Left lung (tissue), 10 donors: Measurements from ENCODE around the gene MCM10. TPM values are rescaled to one million over a fixed set of nuclear protein-coding genes. Genes with fewer than 3 reads are reported as not detected.

Source experiments
- ATAC-seq: fragments of 200-7000 bp; cut with Tn5 transposase; one replicate; pipeline ENCODE4 v1.9.1; 2020; ENCODE audit warnings: moderate library complexity
- DNase-seq, 4 donors: peaks; one replicate each; pipeline ENCODE4 v3.0.0-alpha.2; 2013 to 2020
- H3K27ac ChIP-seq, 2 donors: fragments of 200-600 bp; sonication (generic) in 1 of 2; one replicate each; pipeline versions ENCODE4 v1.5.0 to v1.8.0; 2020 to 2021
- H3K27me3 ChIP-seq, 2 donors: fragments of 200-600 bp; sonication (generic) in 1 of 2; one replicate each; pipeline versions ENCODE4 v1.5.0 to v1.8.0; 2020 to 2021
- H3K36me3 ChIP-seq, 2 donors: fragments of 200-600 bp; sonication (generic) in 1 of 2; one replicate each; pipeline versions ENCODE4 v1.5.0 to v1.8.0; 2020 to 2021
- H3K4me1 ChIP-seq, 2 donors: fragments of 200-600 bp; one replicate each; pipeline ENCODE4 v1.8.0; 2021
- H3K4me3 ChIP-seq, 2 donors: fragments of 200-600 bp; sonication (generic) in 1 of 2; one replicate each; pipeline versions ENCODE4 v1.5.0 to v1.8.0; 2020 to 2021; ENCODE audit warnings: mild to moderate bottlenecking in 1 of 2
- H3K9me3 ChIP-seq, 2 donors: fragments of 200-600 bp; sonication (generic) in 1 of 2; one replicate each; pipeline versions ENCODE4 v1.5.0 to v1.8.0; 2020 to 2021
- CTCF ChIP-seq, 2 donors: fragments of 200-600 bp; sonication (generic) in 1 of 2; IDR thresholded peaks; one replicate each; pipeline versions ENCODE4 v1.5.0 to v1.8.0; 2021; ENCODE audit warnings: antibody characterized with exemption in 2 of 2
- intact Hi-C, 2 donors: fragments of 100-400 bp; cut with DNase I; formaldehyde crosslinking; loops; one replicate each; pipeline versions ENCODE4 v1.11.2 to v1.14.2; 2022
- polyA plus RNA-seq, 6 donors: library from polyadenylated mRNA; unstranded; fragments of 120-200 nt; gene quantifications; one replicate each; pipeline ENCODE4 v1.2.1, GENCODE V29; 2013; ENCODE audit not compliant: insufficient read length in 6 of 6
- total RNA-seq, 2 donors: library from RNA; stranded (reverse); fragmentation: NEBNext Ultra II Directional; extraction: Animal tissue kit (Norgen Biotek cat#: 25700); gene quantifications; one replicate each; pipeline ENCODE4 v1.2.1, GENCODE V29; 2021
- donor health status: DM: no; HTN: yes; CAD: no.
- donor health status: DM: no; HTN: no; CAD: no.

MCM10 gene
- total and polyA plus RNA-seq, 8 donors = 4.2 to 13.1 (median 9.2) TPM

- no peaks in the 10 kb centered on the region for H3K36me3 ChIP-seq
- TF ChIP-seq CTCF (IDR thresholded peaks at IDR 0.05) = no peak
- no peak overlapping the region for H3K4me3 ChIP-seq
- H3K4me1 ChIP-seq = peaks cover 0 to 16% of the 10 kb centered on the region in 2 donors
- DNase-seq (no peak), ATAC-seq (no peak)
- no peaks in the 10 kb centered on the region for H3K27me3 ChIP-seq
- H3K27ac ChIP-seq = no peak overlapping the region
- no peaks in the 10 kb centered on the region for H3K9me3 ChIP-seq
- intact Hi-C loops = no loop called here
Measured at GRCh38 chr10:13163859-13164258, 2.5 kb downstream of the MCM10 start.

- ATAC-seq (no peak), DNase-seq (no peak)
- H3K4me1 ChIP-seq = peaks cover 0 to 16% of the 10 kb centered on the region in 2 donors
- TF ChIP-seq CTCF (IDR thresholded peaks at IDR 0.05) = no peak
- H3K27me3 ChIP-seq = no peaks in the 10 kb centered on the region
- no peak overlapping the region for H3K27ac ChIP-seq
- intact Hi-C loops = no loop called here
- H3K4me3 ChIP-seq = no peak overlapping the region
- no peaks in the 10 kb centered on the region for H3K36me3 ChIP-seq
- H3K9me3 ChIP-seq = no peaks in the 10 kb centered on the region
Measured at GRCh38 chr10:13165177-13165576, 3.8 kb downstream of the MCM10 start.

- TF ChIP-seq CTCF (IDR thresholded peaks at IDR 0.05) = no peak
- H3K9me3 ChIP-seq = no peaks in the 10 kb centered on the region
- ATAC-seq = no peak
- H3K36me3 ChIP-seq = no peaks in the 10 kb centered on the region
- intact Hi-C loops = no loop called here
- no peak overlapping the region for H3K27ac ChIP-seq
- no peaks in the 10 kb centered on the region for H3K27me3 ChIP-seq
- H3K4me3 ChIP-seq = no peak overlapping the region
- H3K4me1 ChIP-seq = no peaks in the 10 kb centered on the region
- no peak for DNase-seq
Measured at GRCh38 chr10:13167568-13167967, 6.2 kb downstream of the MCM10 start.

- no peaks in the 10 kb centered on the region for H3K27me3 ChIP-seq
- no peaks in the 10 kb centered on the region for H3K4me1 ChIP-seq
- no peaks in the 10 kb centered on the region for H3K36me3 ChIP-seq
- no peak overlapping the region for H3K27ac ChIP-seq
- TF ChIP-seq CTCF (IDR thresholded peaks at IDR 0.05) = no peak
- no peak overlapping the region for H3K4me3 ChIP-seq
- no peaks in the 10 kb centered on the region for H3K9me3 ChIP-seq
- ATAC-seq (no peak), DNase-seq (no peak)
- intact Hi-C loops = no loop called here
Measured at GRCh38 chr10:13168781-13169180, 7.4 kb downstream of the MCM10 start.

GRCh38 chr10:13173616-13174015 lies 12.3 kb downstream of the MCM10 start:
- no peak for TF ChIP-seq CTCF (IDR thresholded peaks at IDR 0.05)
- Histone ChIP-seq H3K36me3 (no peaks in the 10 kb centered on the region), H3K27me3 (no peaks in the 10 kb centered on the region), H3K9me3 (no peaks in the 10 kb centered on the region), H3K4me1 (no peaks in the 10 kb centered on the region), H3K4me3 (no peak overlapping the region), H3K27ac (no peak overlapping the region)
- DNase-seq (no peak), ATAC-seq (no peak)
- intact Hi-C loops = no loop called here
